Stimulated activated CD8-positive, alpha-beta memory T cell treated with anti-CD3 and anti-CD28 coated beads, Interleukin-2, amount 100 ng/mL, for 1 hour (primary cell): ENCODE data around the gene MYBPH.

Experiments
- DNase-seq, 2 donors: peaks; one replicate each; pipeline ENCODE4 v3.0.0-alpha.2; 2020; ENCODE audit warnings: low read depth in 2 of 2

The MYBPH gene

DNA sequence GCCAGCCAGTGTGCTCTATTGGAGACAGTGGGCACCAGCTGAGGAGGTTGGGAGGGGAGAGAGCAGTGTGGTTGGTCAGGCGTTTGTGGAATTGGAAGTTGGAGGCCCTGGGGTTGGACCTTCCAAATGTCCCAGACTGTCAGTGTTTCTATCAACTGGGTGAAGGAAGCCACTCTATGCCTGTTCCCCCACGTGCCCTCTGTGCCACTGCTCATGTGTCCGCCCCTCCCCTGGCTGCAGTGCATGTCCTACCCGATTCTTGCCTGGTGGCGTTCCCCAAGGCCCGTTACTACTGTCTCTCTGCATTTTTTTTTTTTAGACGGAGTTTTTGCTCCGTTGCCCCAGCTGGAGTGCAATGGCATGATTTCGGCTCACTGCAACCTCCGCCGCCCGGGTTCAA is 27.0 kb downstream of the MYBPH start:
- DNase-seq, result no peak

DNA sequence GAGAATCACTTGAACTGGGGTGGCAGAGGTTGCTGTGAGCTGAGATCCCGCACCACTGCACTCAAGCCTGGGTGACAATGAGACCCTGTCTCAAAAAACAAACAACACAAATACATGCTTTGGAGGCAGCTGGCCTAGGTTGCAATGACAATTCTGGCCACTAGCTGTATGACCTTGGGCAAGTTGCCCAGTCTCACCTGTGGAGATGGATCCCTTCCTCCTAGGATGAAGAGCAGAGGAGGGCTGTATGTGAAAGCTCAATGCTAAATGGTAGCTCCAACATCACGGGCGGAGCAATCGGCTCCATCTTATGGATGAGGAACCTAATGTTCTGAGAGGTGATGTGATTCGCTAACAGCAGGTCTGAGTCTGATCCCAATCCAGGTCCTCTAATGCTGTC is 27.5 kb downstream of the MYBPH start:
- no peak for DNase-seq

GRCh38 chr1:203147376-203147775 is 28.2 kb downstream of the MYBPH start:
- no peak for DNase-seq

GRCh38 chr1:203146537-203146936 is 29.1 kb downstream of the MYBPH start:
- DNase-seq, result no peak

DNA sequence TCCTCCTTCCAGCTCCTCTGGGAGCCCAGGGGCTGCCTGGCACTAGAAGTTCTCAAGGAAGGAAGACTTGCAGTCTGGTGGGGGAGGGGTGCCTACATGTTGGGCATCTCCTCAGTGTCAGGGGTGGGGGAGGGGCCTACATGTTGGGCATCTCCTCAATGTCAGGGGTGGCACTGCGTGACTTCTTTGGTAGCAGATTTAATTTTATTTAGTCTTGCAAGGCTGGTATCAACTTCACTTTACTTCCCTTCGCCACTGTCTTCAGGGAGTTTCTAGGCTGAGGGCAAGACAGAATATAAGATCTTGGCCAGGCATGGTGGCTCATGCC is 29.6 kb downstream of the MYBPH start:
- no peak for DNase-seq

DNA sequence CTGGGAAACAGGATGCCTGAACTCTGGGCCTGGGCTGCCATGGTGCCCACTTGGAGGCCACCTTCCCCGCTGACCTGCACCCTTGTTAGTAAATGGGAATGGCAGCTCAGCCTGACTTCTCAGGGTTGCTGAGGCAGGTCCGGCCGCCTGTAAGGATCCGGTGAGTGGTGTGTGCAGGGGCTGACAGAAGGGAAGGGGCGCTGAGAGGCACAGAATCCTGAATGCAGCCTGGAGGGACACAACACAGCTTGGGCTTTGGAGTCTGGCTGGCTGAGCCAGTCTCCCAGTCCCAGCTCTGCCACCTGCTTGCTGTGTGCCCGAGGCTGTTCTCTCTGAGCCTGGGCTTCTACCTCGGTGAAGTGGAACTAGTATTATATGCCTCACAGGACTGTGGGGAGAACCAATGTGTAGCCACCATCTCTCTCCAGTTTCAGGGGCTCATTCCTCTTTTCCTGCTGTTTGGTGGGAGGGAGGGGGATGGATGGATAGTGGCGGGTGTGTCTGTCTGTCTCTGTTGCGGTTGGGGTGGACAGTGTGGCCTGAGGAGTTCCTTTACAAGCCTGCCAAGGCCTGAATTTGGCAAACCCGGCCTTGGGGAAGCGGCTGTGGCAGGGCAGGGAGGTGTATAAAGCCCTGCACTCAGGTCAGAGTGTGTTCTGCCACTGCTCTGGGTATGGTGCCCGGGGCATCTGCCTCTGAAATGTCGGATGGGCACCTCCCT is 30.1 kb downstream of the MYBPH start:
- DNase-seq, result no peak

- no peak for DNase-seq
Observed at GRCh38 chr1:203144661-203145060, 31.0 kb downstream of the MYBPH start.

DNA sequence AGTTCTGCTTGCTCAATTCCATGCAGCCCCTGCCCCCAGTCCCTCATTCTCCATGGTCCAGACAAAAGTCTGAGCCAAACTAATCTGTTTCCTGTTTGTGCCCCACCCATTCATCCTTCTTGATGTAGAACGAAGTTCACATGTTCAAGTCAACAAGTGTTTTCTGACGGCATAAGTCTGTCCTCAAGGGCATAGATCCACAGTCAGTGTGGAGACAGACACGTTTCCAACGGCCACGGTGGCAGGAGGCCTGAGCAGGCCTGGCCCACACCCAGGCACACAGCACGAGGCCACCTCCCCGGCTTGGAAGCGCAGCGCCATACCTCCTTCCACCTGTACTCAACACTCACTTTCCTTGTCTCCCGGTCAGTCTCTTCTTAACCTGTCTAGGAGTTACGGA is 32.0 kb downstream of the MYBPH start:
- DNase-seq, result no peak

GRCh38 chr1:203142684-203143408 is 32.8 kb downstream of the MYBPH start:
- DNase-seq, result no peak

DNA sequence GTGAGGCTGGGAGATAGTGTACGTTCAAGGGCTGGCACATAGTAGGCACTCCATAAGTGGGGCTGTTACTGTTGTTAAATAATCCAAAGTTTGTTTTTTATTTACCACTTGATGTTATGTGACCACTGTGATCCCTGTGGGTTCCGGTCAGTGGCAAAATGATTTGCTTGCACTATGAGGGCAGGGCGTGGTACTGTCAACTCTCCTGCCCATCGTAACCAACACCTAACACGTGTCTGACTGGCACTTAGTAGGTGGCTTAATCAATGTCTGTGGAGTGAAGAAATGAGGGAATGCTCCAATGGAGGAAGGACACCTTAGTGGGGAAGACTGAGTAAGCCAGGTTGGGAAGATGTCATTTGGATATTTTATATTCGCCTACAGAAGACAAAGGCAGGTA is 33.5 kb downstream of the MYBPH start:
- no peak for DNase-seq

- no peak for DNase-seq
Observed at GRCh38 chr1:203140743-203141520, 34.7 kb downstream of the MYBPH start.

DNA sequence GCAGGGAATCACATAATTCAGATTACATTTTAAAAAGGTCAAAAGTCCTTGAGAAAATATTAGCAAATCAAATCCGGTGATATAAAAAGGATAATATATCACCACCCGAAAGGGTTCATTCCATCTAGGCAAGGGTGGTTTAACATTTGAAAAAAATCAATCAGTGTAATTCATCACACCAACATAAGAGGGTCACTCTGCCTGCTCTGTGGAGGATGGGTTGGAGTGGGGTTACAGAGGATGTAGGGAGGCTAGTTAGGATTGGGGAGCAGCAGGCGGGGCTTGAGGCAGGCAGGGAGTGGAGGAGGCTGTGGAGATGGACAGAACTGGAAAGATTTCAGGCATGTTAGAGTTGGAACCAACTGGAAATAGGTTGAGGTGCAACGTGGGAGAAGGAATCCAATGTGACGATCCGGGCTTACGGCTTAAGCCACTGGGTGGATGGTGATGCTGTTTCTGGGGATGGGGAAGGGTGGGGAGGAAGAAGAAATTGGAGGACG is 35.6 kb downstream of the MYBPH start:
- DNase-seq, result no peak

DNA sequence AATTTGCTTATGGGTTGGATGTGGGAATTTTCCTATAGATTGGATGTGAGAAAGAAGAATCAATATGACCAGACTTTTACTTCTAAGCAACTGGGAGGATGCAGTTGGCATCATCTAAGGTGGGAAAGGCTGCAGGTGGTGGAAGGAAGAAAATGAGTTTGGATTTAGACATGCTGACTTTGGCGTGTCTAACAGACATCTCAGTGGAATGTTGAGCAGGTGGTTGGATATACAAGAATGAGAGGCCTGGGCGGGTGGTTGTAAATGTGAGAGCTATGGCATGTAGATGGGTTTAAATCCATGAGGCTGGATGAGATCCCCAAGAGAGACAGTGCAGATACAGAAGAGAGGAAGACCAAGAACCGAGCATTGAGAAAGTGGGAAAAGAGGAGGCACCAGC is 37.6 kb downstream of the MYBPH start:
- no peak for DNase-seq

- DNase-seq, result no peak
Observed at GRCh38 chr1:203137324-203137723, 38.3 kb downstream of the MYBPH start.

GRCh38 chr1:203136409-203137042 is 39.1 kb downstream of the MYBPH start:
- DNase-seq, result no peak

GRCh38 chr1:203135636-203136305 is 39.9 kb downstream of the MYBPH start:
- DNase-seq, result no peak

DNA sequence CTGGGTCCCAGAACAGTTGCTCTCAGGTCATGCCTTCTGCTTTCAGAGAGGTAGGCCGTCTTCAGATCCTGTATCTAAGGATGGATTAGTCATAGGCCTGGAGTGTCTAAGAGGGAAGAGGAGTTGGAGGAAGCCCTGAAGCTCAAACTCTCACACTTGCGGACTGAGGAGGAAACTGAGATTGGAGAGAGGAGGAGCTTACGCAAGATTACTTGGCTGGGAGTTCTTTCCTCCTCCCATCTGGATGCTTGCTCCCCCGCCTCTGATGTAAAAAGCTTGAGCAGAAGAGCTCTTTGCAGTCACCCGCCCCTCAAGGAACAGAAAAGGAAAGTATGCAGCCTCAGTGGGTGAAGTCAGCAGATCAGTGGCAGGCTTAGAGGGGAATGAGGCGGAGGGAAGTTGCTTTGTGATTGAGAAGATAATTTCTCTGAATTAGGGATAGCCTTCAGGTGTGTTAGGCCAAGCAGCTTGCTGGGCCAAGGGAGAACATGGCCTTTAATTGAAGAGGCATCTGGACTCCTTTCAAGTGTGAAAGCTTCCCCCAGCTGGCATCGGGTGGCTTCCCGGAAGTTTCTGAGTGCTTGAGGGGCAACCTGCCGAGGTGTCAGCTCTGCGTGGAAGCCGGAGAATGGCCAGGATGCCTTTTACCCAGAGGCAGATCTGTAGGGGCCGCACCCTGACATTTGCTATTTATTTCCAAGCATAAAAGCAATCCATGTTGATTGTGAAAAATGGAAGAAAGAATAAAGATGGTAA is 41.5 kb downstream of the MYBPH start:
- no peak for DNase-seq

DNA sequence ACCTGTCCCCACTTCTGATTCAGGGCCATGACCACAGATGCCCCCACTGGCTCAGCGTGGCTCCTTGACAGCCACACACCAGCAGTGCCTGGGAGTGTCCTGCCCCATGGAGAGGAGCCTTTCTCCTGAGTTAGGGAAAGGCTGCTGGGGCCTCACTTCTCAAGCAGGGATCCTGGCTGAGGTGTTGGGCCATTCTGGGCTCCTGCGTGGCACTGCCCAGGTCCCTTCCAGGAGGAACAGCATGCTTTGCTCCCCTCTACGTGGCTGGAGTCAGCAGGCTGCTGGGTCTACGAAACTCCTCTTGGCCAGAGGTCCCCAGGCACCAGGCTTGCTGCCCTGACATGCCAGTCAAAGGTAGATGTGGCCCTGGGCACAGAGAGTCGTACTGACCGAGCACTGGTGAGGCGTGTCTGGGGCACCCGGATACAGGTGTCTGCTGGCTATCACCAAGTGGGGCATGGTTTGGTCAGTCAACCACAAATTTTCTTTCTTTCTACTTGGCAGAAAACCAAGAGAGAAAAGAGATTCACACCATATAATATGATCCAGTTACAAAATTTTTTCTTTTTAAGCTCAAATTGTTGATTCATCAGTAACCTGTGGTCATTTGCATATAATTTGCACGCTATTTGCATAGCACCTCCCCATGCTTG is 44.0 kb downstream of the MYBPH start:
- DNase-seq, result no peak

GRCh38 chr1:203130358-203130985 is 45.2 kb downstream of the MYBPH start:
- no peak for DNase-seq
